HuH-7.5 (cell line): ENCODE measurements around the gene HOOK2.

Experiments used
- DNase-seq: peaks from one replicate; pipeline ENCODE4 v3.0.0; 2011; ENCODE audit warnings: low spot score

Gene HOOK2

DNA sequence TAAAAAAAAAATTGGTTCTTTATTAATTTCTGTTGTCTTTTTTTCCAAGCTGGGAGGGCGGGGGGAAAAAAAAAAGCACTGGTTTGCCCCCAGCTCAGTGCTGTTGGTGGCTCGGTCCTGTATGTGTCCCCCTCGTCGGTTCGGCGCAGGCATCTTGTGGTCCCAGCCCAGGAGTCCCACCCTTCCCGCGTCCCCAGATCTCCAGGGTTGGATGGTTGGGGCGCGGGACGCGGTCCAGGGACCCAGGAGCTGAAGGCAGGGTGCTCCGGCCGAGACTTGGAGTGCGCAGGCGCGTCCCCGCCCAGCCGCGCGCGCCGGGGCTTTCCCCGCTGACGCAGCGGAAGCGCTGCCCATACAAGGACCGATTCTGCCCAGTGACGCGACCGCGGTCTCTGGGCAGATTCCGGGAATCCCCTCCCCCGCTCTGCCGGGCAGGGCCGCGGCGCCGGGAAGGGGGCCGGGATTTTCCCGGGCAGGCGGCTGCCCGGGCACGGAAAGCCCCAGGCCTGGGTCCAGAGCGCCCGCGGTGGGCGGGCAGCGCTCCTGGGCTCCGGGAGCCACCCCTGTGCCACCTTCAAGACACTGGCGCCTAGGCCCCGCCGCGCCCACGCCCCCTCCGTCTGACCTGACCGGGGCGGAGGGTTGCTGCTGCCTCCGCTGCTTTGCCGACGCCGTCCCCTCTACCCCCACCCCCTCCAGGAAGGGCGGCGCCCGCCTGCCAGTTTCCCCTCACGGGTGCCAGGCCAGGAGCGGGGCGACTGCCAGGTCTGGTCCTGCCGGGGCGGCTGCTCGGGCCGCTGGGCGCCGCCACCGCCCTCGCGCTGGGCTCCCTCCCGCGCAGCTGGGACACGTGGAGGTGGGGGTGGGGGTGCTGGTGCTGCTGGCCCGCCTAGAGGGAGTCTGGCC lies 18.2 kb upstream of the HOOK2 start:
- peak; percentile 98 for DNase-seq

DNA sequence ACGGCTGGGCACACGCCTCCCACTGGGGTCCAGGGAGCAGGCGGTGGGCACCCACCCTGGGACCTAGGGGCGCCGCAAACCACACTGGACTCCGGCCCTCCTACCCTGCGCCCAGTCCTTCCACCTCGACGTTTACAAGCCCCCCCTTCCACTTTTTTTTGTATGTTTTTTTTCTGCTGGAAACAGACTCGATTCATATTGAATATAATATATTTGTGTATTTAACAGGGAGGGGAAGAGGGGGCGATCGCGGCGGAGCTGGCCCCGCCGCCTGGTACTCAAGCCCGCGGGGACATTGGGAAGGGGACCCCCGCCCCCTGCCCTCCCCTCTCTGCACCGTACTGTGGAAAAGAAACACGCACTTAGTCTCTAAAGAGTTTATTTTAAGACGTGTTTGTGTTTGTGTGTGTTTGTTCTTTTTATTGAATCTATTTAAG lies 17.5 kb upstream of the HOOK2 start:
- no peak for DNase-seq

DNA sequence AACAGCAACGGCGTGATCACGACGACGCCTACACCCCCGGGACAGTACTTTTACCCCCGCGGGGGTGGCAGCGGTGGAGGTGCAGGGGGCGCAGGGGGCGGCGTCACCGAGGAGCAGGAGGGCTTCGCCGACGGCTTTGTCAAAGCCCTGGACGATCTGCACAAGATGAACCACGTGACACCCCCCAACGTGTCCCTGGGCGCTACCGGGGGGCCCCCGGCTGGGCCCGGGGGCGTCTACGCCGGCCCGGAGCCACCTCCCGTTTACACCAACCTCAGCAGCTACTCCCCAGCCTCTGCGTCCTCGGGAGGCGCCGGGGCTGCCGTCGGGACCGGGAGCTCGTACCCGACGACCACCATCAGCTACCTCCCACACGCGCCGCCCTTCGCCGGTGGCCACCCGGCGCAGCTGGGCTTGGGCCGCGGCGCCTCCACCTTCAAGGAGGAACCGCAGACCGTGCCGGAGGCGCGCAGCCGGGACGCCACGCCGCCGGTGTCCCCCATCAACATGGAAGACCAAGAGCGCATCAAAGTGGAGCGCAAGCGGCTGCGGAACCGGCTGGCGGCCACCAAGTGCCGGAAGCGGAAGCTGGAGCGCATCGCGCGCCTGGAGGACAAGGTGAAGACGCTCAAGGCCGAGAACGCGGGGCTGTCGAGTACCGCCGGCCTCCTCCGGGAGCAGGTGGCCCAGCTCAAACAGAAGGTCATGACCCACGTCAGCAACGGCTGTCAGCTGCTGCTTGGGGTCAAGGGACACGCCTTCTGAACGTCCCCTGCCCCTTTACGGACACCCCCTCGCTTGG lies 16.9 kb upstream of the HOOK2 start:
- DNase-seq: peak; percentile 65

DNA sequence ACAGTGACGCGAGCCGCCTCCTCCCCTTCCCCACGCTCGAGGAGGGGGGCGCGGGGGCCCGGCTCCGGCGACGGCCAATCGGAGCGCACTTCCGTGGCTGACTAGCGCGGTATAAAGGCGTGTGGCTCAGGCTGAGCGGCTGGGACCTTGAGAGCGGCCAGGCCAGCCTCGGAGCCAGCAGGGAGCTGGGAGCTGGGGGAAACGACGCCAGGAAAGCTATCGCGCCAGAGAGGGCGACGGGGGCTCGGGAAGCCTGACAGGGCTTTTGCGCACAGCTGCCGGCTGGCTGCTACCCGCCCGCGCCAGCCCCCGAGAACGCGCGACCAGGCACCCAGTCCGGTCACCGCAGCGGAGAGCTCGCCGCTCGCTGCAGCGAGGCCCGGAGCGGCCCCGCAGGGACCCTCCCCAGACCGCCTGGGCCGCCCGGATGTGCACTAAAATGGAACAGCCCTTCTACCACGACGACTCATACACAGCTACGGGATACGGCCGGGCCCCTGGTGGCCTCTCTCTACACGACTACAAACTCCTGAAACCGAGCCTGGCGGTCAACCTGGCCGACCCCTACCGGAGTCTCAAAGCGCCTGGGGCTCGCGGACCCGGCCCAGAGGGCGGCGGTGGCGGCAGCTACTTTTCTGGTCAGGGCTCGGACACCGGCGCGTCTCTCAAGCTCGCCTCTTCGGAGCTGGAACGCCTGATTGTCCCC lies 16.1 kb upstream of the HOOK2 start, which contains the start of gene JUNB:
JUNB (plus strand) TSS at position 142 of the 706 bp plus-strand sequence; CDS start at position 428, 286 bp downstream.
- peak; percentile 97 for DNase-seq

DNA sequence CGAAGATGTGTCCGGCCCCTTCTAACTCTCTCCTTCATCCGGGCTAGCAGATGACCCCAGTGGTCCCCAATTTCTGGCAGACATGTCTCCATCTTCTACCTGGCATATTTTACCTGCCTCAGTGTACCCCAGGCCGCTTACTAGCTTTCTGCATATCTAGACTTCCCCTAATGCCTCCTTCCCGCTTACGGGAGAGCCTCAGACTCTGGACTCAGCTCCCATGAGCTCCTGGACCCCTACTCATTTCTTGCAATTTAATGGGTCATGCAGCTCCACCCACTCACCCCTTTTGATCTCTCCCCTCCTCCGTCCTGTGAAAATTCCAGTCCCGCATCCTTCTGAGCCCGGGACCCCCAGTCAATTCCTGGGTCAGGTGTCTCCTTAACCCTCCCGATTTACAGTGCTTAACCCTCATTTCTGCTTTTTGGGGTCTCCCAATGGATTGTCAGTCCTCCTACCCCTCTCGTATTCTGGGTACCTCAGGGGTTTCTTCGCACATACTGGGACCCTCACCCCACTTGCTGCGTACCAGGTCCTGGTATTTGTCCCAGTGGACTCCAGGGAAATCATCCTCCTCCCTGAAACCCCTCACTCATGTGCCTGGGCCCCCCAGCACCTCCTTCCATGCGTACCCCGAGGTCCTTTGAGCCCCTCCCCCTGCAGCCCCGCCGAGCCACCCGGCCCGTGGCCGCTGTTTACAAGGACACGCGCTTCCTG lies 15.4 kb upstream of the HOOK2 start:
- no peak for DNase-seq

DNA sequence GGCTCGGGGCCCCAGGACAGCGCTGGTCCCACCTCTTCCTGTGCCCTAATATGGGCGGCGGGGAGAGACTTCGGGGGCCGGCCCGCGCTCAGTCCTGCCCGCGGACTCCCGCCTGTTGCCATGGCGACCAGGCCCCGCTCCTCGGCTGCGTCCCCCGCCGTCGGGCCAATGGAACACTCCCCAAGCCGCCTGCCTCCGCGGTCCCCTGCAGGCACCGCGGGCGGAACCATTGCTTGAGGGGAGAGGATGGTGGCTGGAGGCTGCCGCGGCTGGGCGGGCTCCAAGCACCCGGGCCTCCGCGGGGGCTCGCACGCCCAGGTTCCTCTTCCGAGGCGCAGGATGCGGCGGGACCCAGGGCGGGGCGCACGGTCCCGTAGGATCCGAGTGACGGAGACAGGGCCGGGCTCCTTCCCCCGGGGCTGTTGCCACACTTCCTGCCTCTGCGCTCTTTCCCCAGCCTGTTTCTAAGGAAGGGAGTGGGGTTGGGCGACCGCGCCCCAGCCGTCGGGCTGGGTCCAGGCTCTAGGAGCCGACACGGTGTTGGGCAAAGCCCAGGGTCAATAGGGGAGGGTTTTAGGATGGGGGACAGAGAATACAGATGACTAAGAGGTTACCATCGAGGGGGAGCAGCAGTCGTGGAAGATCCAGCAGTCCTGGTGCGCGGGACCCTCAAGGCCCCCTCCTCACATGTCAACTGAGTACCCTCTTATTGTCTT lies 14.7 kb upstream of the HOOK2 start:
- DNase-seq: peak; percentile 96

DNA sequence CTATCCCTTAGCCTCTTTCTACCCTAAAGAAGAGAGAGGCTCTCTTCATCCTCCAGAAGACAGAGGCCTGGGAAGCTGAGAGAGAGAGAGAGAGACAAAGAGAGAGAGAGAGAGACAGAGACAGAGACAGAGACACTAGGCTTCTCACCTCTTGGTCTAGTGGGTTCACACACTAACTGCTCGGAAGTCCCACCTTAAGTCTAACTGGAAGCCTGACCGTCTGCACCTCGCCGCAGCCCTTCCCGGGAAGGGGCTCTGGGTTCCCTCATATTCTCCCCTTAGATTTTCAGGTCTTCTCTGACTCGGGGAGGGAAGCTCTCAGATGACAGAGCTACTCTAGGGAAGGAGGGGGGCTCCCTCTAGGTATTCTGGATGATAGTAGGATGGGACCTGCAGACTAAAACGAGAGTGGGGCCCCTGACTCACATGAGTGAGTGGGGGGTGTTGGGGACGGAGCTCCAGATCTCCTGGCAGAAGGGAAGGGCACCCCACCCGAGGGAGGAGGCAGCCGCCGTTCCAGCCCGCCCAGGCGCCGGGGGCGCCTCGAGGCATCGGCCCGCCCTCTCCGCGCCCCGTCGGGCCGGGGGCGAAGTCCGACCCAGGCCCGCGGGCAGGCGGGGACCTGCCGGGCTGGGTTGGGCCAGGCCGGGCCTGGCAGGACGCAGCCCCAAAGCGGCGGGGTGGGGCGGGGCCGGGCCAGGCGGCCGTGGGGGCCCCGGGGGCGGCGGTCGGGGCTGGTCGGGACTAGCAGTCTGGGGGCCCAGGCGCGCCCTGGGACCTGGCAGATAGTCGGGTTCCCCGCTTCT lies 13.9 kb upstream of the HOOK2 start:
- peak; percentile 75 for DNase-seq

DNA sequence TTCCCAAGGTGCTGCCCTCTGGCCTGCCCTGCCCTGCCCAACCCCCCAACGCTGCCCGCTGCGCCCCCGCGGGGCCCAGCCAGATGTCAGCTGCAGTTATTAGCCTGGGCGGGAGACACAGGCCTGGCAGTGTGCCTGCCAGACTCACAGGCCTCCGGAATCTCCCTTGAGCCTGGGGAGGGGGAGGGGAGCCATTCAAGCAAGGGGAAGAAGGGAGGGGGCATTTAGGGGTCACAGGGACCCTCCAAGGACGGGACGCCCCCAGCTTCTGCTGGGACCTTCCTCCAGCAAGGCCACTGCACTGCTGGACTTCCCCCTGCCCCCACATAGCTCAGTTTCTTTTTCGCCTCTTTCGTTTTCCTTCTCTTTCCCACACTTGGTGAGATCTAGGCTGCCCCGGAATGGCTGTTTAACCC lies 13.3 kb upstream of the HOOK2 start:
- DNase-seq: peak; percentile 89

DNA sequence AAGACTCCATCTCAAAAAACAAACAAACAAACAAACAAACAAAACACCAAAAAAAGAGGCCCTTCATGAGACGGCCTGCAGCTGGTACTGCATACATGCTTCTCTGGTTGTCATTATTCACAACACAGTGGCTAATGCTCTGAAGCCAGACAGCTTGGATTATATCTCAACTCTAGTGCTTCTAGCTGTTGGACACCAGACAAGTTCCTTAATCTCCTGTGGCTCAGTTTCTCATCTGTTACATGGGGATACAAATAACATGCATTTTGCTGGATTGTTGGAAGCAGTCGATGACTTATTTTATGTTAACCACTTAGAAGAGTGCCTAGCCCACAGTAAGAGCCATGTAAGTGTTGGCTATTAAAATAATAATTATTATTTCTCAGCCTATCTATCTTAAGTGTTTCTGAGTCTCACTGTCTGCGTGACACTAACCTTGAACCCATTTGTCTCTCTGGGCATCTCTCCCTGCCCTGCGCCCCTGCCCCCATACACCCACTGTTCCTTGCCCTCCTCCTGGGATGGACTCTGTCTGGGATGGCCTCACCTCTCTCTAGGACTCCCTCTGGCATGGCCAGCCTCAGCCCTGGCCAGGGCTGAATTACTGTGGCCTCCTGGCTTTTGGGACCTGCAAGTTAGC lies 12.8 kb upstream of the HOOK2 start:
- DNase-seq: no peak

DNA sequence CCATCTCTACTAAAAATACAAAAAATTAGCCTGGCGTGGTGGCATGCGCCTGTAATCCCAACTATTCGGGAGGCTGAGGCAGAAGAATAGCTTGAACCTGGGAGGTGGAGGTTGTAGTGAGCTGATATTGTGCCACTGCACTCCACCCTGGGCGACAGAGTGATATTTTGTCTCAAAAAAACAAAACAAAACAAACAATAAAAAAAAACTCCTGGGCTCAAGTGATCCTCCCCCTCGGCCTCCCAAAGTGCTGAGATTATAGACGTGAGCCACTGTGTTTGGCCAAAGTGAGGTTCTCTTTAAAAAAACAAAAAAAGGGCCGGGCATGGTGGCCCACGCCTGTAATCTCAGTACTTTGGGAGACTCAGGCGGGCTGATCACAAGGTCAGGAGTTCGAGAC lies 12.1 kb upstream of the HOOK2 start:
- DNase-seq: no peak

DNA sequence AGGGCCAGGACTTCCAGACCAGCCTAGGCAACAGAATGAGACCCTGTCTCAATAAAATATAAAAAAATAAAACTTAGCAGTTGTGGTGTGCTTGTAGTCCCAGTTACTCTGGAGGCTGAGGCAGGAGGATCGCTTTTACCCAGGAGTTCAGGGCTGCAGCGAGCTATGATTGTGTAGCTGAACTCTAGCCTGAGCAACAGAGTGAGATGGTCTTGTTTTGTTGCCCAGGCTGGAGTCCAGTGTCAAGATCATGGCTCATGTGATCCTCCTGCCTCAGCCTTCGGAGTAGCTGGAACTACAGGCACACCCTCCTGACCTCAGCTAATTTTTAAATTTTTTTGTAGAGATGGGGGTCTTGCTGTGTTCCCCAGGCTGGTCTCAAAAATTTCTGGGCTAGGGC lies 11.6 kb upstream of the HOOK2 start:
- no peak for DNase-seq

DNA sequence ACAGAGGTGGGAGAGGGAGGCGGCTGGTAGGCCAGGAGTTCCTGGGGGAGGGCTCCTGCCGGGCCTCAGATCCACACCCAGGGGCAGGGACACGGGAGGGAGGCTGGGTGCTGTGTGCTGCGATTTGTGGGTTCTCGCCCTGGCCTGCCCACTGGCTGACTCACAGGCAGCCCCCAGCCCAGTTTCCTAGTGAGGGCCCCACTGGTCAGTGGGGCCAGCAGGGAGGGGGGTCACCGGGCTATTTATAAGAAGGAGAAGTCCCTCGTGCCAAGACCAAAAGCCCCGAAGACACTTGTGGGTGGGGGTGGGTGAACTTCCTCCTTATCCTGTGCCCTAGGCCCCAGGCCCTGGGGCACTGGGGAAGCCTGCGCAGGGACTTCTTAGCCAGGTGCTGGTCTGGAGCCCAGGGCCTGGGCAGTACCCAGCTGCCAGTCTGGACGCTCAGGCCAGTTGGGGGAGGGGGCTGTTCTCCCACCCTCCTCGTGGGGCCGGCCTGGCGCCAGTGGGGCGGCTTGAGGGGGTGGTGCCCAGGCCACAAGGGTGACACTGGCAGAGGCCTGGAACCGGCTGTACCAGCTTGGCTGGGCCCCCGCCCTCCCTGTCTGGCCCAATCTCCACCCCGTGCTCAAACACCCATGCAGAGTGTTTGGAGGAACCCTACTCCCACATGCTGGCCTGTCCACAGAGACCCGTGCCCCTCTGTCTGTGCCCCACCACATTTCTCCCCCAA lies 11.0 kb upstream of the HOOK2 start:
- DNase-seq: no peak

DNA sequence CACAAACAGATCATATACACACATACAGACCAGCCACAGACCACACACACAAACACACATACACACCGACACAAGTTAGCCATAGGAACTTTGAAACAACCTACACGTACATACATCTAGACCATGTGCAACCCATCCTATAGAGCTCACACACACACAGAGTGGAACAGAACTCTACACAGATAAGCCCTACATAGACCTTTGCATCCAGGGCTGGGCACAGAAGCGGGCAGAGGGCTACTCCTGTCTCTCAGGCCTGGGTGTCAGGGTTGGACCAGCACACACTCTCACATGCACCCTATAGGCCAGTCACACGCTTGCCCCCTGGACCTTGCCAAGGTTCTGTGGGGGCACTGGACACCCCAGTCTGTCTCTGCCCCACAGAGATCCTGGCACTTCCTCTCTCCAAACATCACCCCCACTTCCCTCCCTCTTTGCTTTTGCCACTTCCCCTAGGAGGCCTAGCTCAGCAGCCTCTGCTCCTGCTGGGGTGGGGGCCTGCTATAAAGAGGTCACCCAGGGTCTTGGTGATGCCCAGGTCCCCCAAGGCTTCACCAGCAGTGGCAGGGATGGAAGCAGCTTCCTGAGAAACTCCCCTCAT lies 10.2 kb upstream of the HOOK2 start:
- DNase-seq: no peak

DNA sequence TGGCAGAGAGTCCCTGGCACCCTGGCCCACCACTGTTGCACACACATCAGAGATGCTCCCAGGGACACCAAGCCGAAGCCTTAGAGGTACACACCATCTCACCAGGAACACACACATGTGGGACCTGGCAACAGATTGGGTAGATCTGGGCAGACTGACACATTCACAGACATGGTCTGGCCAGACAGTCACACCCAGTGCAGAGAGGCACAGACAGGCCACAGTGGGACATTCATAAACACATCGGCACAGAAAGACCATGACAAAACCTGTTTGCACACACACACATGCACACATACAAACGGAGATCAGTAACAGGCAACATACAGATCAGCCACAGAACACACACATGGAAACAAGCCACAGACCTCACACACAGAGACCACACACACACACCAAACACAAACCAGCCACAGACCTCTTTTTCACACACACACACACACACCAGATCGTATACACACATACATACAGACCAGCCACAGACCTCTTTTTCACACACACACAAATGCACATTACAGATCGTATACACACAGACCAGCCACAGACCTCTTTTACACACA lies 9.6 kb upstream of the HOOK2 start:
- peak; percentile 26 for DNase-seq

DNA sequence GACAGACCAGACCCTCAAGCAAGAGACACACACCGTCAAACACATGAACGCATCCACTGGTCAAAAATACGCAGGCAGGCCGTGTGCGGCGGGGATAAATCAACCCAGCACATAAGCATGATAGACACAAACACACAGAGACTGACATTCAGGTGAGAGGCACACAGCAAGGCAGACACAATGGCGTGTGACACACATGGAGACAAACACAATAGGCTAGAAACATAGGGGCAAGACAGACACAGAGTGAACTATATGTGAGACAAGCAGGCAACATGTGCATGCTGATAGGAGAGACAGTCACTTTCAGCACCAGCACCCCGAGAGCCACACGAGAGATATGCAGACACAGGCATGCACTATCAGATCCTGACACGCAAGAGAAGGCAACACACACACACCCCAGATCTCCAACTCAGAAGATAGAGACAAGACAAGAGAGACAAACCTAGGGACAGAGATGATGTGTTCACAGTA lies 9.1 kb upstream of the HOOK2 start:
- no peak for DNase-seq

DNA sequence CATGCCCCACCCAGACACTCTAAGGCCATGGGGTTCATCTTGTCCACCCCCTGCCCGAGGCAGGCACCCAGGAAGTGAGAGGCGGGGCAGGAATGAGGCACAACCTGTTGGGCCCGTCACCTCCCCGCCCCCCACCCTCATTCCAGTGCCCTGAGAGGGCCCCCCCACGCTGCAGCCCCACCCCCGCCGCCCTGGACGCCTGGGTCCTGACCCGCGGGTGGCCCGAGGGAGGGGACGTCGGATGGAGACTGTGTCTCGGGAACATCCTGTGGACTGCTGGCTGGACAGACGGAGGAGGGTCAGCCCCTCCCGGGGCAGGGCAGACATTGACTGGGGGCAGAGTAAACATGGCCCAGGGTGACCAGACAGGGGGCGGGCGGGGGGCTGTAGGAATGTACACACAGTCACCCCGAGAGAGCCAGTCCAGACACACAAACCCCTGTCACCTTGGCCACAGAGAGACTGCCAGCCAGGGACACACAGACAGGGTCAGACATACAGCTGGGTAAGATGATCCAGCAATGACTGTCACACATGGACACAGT lies 8.6 kb upstream of the HOOK2 start:
- peak; percentile 68 for DNase-seq

DNA sequence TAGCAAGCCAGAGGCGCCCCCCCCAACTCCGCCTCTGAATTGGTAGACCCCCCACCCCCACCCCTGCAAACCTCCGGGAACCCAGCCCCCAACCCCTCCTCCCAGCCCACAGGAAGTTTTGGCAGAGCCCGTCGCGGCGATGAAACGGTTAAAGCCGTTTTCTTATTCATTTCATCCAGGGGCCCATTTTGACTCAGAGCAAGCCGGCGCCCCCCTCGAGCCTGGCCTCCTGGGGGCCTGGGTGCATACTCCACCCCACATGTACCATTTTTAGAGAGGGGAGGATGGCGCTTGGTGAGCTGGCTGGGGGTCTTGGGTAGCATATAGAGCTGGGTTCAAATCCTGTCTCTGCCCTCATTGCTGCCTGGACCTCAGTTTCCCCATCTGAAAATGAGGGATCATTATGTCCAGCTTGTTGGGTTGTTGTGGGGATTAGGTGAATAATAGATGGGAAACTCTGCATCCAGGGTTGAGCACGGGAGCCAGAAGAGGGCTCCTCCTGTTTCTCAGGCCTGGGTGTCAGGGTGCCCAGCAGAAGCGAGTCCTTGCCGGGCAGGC lies 8.0 kb upstream of the HOOK2 start:
- no peak for DNase-seq
